ENCODE results near the gene ZKSCAN3.
"Not testable (repeated sequence)": the region's sequence is repeated elsewhere in the genome, so short reads cannot be mapped to it uniquely, and the experiment has no call there.

ZKSCAN3 gene

DNA sequence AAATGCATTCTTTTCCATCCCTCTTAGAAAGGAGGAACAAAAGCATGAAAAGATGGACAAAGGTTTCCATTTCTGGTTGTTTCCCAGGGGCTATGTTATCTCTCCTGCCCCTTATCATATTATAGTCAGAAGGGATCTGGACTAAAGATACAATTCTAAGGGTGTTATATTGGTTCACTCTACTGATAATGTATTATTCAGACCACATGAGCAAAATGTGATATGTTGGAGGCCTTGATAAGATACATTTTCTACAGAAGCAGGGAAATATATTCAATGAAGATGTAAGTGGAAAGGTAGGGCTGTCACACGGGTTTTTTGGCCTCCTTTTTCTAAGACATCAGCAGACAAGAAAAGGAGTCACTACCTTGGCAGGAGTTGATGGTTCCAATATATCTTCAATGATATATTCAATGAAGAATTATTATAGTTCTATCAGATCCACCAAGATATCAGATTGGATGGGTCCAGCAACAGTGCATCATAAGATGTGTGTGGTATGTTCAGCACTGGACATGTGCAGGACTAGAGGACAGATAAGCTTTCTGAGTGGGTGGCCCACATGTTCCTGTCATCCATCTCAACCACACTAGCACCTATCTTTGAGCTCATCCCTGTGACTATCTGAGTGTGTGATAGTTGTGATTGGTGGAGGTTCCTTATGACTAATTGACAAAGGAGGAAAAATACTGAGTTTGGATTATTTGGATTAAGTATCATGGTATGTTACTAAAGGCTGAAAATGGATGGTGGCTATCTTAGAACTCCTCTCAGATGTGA is 5.7 kb upstream of the ZKSCAN3 start:
- DNase-seq: no peak

- DNase-seq: no peak
These were observed 4.5 kb upstream of the ZKSCAN3 start for GRCh38 chr6:28345201-28345600.

DNA sequence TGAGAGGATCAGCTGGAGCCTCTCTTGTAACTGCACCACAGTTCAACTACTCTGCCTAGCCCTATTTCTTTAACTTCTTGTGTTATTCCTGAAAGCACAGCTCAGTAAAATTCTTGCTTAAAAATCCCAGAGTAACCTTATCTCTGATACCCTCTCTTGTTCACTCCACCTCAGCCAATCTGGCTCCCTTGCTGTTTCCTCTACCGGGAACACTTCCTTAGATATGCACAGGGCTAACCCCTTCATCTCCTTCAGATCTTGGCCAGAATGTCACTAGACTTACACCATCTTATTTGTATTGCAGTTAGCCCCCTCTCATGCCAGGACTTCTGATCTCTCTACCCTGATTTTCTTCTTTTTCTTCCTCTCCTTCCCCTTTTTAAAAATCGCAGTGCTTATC is 2.6 kb upstream of the ZKSCAN3 start:
- no peak for DNase-seq

- DNase-seq: no peak
These were observed 329 bp upstream of the ZKSCAN3 start for GRCh38 chr6:28349344-28349891.

DNA sequence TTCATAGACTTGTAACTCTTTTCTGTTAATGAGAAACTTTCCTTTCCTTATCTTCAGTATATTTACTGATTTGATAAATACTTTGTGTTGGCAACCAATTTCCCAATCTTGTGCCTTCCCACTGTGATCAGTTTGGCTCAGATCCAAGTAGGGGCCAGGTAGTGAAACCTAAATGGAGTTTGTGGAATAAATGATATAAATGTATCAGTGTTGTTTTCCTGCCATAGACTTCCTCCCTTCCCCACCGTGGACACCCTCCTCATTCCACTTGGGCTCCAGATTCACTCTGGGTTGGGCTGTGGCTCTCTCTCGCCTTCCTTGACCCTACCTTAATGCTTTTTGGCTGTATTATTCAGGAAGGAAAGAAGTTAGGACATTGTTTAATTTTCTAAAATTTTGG is 1.3 kb downstream of the ZKSCAN3 start:
- DNase-seq: no peak

GRCh38 chr6:28351493-28351925 is 1.8 kb downstream of the ZKSCAN3 start:
- no peak for DNase-seq

DNA sequence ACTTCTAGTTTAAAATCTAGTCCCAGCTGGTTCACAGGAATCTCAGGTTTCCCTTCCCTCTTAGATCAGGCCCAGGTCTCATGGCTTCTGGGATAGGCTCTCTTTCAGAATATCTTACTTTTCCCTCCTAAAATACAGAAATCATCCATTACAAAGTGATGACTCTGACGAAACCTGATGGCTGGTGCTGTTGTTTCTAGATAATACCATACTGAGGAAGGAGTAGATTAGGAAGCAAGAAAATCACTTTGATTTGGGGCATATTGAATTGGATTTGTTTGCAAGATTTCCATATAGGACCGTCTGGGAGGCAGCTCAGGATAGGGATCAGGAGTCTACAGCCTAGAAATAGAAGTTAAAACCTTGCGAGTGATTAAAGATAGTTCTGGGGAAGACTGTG is 3.6 kb downstream of the ZKSCAN3 start:
- DNase-seq: no peak

DNA sequence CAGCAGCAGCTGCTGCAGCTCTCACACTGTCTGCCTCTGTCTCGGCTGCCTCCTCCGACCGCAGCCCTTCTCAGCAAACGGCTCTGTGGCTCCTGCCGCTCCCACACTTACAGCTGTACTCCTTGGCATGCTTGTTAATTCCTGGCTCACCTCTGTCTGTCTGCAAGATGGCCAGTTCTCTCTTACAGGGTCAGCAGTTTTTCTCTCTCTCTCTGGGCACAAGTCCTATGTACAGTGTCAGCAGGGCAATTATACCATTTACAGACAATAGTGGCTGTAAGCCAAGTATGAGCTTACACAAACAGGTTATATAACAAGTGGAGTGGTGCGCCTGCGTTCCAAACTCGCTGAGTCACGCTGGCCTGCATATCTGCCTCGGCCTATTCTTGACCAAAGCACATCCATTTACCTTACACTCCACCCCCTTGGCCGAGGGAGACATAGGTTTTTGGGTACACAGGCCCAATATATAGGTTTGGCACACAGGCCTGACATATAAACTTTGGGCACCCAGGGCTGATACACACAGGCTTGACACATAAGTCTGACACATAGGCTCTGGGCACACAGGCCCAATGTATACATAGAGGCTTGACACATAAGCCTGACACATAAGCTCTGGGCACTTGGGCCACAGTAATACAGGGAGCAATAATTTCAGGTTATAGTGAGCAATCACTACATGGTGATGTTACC is 4.4 kb downstream of the ZKSCAN3 start:
- peak; percentile 75 for DNase-seq

GRCh38 chr6:28354688-28355554 is 5.2 kb downstream of the ZKSCAN3 start:
- no peak for DNase-seq

GRCh38 chr6:28355743-28356665 is 6.3 kb downstream of the ZKSCAN3 start:
- DNase-seq: peak; percentile 59

GRCh38 chr6:28356666-28357020 is 6.9 kb downstream of the ZKSCAN3 start:
- no peak for DNase-seq

DNA sequence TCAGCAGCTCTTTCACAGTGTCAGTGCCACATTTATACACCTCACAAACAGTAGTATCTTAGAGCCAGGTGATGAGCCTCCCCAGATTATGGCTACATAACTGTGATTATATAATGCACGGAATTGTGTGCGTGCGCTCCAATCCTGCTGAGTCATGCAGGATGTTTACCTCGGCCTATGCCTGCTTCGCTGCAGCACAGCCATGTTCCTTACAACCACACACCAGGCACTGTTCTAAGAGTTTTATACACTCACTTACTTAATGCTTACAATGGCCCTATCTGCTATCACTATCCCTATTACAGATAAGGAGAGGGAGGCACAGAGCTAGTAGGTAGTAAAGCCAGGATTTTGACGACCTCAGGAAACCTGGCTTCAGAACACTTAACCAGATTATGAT is 7.3 kb downstream of the ZKSCAN3 start:
- DNase-seq: no peak

DNA sequence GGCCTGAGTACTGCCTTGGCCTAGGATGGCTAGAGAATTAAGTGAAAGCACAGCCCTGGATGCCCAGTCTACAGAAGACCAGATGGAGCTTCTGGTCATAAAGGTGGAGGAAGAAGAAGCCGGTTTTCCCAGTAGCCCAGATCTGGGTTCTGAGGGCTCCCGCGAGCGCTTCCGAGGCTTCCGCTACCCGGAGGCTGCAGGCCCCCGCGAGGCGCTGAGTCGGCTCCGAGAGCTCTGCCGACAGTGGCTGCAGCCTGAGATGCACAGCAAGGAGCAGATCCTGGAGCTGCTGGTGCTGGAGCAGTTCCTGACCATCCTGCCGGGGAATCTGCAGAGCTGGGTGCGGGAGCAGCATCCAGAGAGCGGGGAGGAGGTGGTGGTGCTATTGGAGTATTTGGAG is 9.8 kb downstream of the ZKSCAN3 start:
- not testable (repeated sequence) for DNase-seq

DNA sequence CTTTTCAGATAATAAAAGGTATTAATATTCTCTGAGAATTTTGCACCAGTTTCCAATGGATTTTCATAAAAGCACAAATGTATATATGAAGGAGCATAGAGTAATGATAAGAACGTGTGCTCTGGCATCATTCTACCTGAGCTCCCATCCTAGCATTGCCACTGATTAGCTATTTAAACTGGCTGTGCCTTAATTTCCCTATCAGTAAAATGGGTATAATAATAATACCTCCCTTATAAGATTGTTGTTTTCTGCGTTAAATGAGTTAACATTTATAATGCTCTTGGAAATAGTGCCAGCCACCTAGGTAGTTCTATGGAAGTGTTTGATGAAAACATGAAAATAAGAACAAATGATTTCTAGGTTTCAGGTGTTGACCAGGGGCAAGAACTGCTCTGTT is 11.2 kb downstream of the ZKSCAN3 start:
- no peak for DNase-seq

- DNase-seq: not testable (repeated sequence)
These were observed 15.8 kb downstream of the ZKSCAN3 start for GRCh38 chr6:28365590-28365989.

GRCh38 chr6:28368522-28368921 is 18.8 kb downstream of the ZKSCAN3 start:
- DNase-seq: no peak

DNA sequence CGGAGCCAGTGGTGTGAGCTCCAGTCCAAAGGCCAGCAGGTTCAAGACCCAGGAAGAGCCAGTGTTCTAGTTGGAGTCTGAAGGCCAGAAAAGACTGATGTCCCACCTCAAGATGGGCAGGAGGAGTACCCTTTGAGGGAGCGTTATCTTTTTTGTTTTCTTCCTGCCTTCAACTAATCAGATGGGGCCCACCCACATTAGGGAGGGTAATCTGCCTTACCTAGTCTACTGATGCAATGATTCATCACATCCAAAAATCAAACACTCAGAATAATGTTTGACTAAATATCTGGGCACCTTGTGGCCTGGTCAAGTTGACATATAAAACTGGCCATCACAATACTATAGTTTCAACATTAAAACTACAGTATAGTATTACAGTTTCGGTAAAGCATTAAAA is 19.7 kb downstream of the ZKSCAN3 start:
- DNase-seq: no peak

DNA sequence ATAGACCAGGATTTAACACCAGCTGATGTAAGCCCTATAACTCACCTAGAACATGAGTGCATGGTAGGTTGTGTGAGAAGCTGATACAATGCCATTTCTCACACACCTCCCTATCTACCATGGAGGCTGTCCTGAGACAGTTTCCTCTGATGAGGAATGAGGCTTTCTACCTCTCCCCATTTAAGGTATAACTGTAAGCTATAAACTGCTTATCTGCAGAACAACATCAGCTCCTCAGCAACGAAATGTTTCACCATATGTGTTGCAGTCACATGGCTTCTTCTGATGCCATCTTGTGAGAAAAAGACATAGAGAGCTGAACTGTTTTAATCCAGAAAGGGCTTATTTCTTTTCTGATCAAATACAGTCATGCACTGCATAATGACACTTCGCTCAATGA is 20.7 kb downstream of the ZKSCAN3 start:
- no peak for DNase-seq

- DNase-seq: no peak
These were observed 21.5 kb downstream of the ZKSCAN3 start for GRCh38 chr6:28371280-28371679.

GRCh38 chr6:28371706-28372451 is 22.1 kb downstream of the ZKSCAN3 start:
- no peak for DNase-seq

- no peak for DNase-seq
These were observed 24.2 kb downstream of the ZKSCAN3 start for GRCh38 chr6:28373925-28374324.
